ENCODE results near the gene LMNB1. TPM values are rescaled to one million over a fixed set of nuclear protein-coding genes. Genes with fewer than 3 reads are reported as not detected.

Gene LMNB1
- total RNA-seq, 1 experiment from 2014 or later = 220 TPM

DNA sequence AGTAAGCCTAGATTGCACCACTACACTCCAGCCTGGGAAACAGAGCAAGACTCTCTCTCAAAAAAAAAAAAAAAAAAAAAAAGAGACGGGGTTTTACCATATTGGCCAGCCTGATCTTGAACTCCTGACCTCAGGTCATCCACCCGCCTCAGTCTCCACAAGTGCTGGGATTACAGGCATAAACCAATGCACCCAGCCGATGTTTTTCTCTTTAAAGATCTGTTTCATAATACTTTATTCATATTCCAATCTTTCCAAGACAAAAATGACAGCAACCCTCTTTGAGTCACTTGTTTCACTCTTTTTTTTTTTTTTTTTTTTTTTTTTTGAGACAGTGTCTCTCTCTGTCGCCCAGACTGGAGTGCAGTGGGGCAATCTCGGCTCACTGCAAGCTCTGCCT, 13.6 kb upstream of the LMNB1 start:
- H3K36me3 Mint-ChIP-seq = no peaks in the 10 kb centered on the region
- TF ChIP-seq, protein P1, sequence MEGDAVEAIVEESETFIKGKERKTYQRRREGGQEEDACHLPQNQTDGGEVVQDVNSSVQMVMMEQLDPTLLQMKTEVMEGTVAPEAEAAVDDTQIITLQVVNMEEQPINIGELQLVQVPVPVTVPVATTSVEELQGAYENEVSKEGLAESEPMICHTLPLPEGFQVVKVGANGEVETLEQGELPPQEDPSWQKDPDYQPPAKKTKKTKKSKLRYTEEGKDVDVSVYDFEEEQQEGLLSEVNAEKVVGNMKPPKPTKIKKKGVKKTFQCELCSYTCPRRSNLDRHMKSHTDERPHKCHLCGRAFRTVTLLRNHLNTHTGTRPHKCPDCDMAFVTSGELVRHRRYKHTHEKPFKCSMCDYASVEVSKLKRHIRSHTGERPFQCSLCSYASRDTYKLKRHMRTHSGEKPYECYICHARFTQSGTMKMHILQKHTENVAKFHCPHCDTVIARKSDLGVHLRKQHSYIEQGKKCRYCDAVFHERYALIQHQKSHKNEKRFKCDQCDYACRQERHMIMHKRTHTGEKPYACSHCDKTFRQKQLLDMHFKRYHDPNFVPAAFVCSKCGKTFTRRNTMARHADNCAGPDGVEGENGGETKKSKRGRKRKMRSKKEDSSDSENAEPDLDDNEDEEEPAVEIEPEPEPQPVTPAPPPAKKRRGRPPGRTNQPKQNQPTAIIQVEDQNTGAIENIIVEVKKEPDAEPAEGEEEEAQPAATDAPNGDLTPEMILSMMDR (IDR thresholded peaks at IDR 0.05) = no peak
- TF ChIP-seq, protein P2, sequence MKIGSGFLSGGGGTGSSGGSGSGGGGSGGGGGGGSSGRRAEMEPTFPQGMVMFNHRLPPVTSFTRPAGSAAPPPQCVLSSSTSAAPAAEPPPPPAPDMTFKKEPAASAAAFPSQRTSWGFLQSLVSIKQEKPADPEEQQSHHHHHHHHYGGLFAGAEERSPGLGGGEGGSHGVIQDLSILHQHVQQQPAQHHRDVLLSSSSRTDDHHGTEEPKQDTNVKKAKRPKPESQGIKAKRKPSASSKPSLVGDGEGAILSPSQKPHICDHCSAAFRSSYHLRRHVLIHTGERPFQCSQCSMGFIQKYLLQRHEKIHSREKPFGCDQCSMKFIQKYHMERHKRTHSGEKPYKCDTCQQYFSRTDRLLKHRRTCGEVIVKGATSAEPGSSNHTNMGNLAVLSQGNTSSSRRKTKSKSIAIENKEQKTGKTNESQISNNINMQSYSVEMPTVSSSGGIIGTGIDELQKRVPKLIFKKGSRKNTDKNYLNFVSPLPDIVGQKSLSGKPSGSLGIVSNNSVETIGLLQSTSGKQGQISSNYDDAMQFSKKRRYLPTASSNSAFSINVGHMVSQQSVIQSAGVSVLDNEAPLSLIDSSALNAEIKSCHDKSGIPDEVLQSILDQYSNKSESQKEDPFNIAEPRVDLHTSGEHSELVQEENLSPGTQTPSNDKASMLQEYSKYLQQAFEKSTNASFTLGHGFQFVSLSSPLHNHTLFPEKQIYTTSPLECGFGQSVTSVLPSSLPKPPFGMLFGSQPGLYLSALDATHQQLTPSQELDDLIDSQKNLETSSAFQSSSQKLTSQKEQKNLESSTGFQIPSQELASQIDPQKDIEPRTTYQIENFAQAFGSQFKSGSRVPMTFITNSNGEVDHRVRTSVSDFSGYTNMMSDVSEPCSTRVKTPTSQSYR (CRISPR knock-in tag; IDR thresholded peaks at IDR 0.05) = no peak
- TF ChIP-seq CREM (CRISPR knock-in tag; IDR thresholded peaks at IDR 0.05) (no peak), NFATC4 (CRISPR knock-in tag; IDR thresholded peaks at IDR 0.05) (no peak), MXD4 (CRISPR knock-in tag; IDR thresholded peaks at IDR 0.05; ENCODE audit: borderline replicate concordance) (no peak), EMX1 (CRISPR knock-in tag; IDR thresholded peaks at IDR 0.05) (no peak), NR1H2 (CRISPR knock-in tag; IDR thresholded peaks at IDR 0.05) (no peak), TEAD1 (CRISPR knock-in tag; IDR thresholded peaks at IDR 0.05) (no peak), ZNF219 (CRISPR knock-in tag; IDR thresholded peaks at IDR 0.05; ENCODE audit: borderline replicate concordance) (no peak), NFE2L1 (CRISPR knock-in tag; IDR thresholded peaks at IDR 0.05) (no peak), ZNF263 (CRISPR knock-in tag; IDR thresholded peaks at IDR 0.05; ENCODE audit: low read depth) (no peak), CBFB (CRISPR knock-in tag; IDR thresholded peaks at IDR 0.05; ENCODE audit: low read depth) (no peak)
- TF ChIP-seq, protein P3, sequence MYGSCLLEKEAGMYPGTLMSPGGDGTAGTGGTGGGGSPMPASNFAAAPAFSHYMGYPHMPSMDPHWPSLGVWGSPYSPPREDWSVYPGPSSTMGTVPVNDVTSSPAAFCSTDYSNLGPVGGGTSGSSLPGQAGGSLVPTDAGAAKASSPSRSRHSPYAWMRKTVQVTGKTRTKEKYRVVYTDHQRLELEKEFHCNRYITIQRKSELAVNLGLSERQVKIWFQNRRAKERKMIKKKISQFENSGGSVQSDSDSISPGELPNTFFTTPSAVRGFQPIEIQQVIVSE (CRISPR knock-in tag; IDR thresholded peaks at IDR 0.05; ENCODE audit: borderline replicate concordance) = no peak
- TF ChIP-seq, protein P4, sequence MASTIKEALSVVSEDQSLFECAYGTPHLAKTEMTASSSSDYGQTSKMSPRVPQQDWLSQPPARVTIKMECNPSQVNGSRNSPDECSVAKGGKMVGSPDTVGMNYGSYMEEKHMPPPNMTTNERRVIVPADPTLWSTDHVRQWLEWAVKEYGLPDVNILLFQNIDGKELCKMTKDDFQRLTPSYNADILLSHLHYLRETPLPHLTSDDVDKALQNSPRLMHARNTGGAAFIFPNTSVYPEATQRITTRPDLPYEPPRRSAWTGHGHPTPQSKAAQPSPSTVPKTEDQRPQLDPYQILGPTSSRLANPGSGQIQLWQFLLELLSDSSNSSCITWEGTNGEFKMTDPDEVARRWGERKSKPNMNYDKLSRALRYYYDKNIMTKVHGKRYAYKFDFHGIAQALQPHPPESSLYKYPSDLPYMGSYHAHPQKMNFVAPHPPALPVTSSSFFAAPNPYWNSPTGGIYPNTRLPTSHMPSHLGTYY (CRISPR knock-in tag; IDR thresholded peaks at IDR 0.05) = no peak
- TF ChIP-seq, protein P5, sequence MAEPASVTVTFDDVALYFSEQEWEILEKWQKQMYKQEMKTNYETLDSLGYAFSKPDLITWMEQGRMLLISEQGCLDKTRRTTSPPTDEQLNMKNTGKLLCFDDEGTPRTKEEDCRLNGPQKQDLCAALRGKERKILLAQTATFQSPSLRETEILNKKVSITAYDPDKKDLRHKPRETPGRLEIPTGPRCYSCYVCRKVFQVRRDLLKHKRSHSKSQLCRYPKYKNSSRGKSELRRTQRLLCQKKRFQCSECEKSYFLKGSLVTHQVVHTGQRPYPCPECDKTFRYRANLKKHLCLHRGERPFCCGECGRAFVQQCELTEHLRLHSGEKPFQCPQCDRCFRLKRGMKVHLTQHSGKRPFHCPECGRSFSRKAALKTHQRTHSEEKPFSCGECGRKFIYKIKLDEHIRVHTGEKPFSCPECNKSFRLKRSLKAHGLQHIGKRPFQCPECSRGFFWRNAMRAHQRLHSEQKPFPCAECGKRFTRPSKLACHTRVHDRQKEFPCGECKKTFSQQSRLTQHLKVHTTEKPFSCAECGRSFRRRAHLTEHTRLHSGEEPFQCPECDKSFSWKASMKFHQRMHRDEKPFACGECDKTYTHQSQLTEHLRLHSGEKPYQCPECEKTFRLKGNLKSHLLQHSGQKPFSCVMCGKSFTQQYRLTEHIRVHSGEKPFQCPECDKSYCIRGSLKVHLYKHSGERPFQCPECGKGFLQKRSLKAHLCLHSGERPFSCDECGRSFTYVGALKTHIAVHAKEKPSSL (CRISPR knock-in tag; conservative IDR thresholded peaks at IDR 0.05) = no peak
- TF ChIP-seq, protein P6, sequence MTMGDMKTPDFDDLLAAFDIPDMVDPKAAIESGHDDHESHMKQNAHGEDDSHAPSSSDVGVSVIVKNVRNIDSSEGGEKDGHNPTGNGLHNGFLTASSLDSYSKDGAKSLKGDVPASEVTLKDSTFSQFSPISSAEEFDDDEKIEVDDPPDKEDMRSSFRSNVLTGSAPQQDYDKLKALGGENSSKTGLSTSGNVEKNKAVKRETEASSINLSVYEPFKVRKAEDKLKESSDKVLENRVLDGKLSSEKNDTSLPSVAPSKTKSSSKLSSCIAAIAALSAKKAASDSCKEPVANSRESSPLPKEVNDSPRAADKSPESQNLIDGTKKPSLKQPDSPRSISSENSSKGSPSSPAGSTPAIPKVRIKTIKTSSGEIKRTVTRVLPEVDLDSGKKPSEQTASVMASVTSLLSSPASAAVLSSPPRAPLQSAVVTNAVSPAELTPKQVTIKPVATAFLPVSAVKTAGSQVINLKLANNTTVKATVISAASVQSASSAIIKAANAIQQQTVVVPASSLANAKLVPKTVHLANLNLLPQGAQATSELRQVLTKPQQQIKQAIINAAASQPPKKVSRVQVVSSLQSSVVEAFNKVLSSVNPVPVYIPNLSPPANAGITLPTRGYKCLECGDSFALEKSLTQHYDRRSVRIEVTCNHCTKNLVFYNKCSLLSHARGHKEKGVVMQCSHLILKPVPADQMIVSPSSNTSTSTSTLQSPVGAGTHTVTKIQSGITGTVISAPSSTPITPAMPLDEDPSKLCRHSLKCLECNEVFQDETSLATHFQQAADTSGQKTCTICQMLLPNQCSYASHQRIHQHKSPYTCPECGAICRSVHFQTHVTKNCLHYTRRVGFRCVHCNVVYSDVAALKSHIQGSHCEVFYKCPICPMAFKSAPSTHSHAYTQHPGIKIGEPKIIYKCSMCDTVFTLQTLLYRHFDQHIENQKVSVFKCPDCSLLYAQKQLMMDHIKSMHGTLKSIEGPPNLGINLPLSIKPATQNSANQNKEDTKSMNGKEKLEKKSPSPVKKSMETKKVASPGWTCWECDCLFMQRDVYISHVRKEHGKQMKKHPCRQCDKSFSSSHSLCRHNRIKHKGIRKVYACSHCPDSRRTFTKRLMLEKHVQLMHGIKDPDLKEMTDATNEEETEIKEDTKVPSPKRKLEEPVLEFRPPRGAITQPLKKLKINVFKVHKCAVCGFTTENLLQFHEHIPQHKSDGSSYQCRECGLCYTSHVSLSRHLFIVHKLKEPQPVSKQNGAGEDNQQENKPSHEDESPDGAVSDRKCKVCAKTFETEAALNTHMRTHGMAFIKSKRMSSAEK (CRISPR knock-in tag; IDR thresholded peaks at IDR 0.05; ENCODE audit: borderline replicate concordance) = no peak
- TF ChIP-seq, protein P7, sequence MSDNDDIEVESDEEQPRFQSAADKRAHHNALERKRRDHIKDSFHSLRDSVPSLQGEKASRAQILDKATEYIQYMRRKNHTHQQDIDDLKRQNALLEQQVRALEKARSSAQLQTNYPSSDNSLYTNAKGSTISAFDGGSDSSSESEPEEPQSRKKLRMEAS (CRISPR knock-in tag; IDR thresholded peaks at IDR 0.05) = no peak
- TF ChIP-seq, protein P8, sequence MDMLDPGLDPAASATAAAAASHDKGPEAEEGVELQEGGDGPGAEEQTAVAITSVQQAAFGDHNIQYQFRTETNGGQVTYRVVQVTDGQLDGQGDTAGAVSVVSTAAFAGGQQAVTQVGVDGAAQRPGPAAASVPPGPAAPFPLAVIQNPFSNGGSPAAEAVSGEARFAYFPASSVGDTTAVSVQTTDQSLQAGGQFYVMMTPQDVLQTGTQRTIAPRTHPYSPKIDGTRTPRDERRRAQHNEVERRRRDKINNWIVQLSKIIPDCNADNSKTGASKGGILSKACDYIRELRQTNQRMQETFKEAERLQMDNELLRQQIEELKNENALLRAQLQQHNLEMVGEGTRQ (CRISPR knock-in tag; IDR thresholded peaks at IDR 0.05) = no peak
- TF ChIP-seq, protein P9, sequence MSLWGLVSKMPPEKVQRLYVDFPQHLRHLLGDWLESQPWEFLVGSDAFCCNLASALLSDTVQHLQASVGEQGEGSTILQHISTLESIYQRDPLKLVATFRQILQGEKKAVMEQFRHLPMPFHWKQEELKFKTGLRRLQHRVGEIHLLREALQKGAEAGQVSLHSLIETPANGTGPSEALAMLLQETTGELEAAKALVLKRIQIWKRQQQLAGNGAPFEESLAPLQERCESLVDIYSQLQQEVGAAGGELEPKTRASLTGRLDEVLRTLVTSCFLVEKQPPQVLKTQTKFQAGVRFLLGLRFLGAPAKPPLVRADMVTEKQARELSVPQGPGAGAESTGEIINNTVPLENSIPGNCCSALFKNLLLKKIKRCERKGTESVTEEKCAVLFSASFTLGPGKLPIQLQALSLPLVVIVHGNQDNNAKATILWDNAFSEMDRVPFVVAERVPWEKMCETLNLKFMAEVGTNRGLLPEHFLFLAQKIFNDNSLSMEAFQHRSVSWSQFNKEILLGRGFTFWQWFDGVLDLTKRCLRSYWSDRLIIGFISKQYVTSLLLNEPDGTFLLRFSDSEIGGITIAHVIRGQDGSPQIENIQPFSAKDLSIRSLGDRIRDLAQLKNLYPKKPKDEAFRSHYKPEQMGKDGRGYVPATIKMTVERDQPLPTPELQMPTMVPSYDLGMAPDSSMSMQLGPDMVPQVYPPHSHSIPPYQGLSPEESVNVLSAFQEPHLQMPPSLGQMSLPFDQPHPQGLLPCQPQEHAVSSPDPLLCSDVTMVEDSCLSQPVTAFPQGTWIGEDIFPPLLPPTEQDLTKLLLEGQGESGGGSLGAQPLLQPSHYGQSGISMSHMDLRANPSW (CRISPR knock-in tag; conservative IDR thresholded peaks at IDR 0.05; ENCODE audit: low read depth) = no peak
- TF ChIP-seq, protein P10, sequence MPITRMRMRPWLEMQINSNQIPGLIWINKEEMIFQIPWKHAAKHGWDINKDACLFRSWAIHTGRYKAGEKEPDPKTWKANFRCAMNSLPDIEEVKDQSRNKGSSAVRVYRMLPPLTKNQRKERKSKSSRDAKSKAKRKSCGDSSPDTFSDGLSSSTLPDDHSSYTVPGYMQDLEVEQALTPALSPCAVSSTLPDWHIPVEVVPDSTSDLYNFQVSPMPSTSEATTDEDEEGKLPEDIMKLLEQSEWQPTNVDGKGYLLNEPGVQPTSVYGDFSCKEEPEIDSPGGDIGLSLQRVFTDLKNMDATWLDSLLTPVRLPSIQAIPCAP (CRISPR knock-in tag; IDR thresholded peaks at IDR 0.05) = no peak
- peaks cover 5% of the 10 kb centered on the region for H3K4me1 Mint-ChIP-seq
- no peak overlapping the region for H3K4me3 Mint-ChIP-seq
- no peak overlapping the region for H3K27ac Mint-ChIP-seq
- ChIA-PET POLR2A (interaction anchor here (0.6 kb wide), 1 partner anchor 83 kb away, joined by 3 read pairs; no protein-coding TSS in a partner anchor), CTCF (no interaction called here)
- DNase-seq (ENCODE audit: low spot score) = no peak
- no peaks in the 10 kb centered on the region for H3K27me3 Mint-ChIP-seq (ENCODE audit: low read depth)
- ATAC-seq = no peak
- H3K9me3 Mint-ChIP-seq = peaks cover 2% of the 10 kb centered on the region; the same call in 1 of the 2 replicates

Data from WTC11 (cell line).